ENCODE results near the gene COL11A2.
"Not testable (repeated sequence)": the region's sequence is repeated elsewhere in the genome, so short reads cannot be mapped to it uniquely, and the experiment has no call there.

COL11A2 gene

DNA sequence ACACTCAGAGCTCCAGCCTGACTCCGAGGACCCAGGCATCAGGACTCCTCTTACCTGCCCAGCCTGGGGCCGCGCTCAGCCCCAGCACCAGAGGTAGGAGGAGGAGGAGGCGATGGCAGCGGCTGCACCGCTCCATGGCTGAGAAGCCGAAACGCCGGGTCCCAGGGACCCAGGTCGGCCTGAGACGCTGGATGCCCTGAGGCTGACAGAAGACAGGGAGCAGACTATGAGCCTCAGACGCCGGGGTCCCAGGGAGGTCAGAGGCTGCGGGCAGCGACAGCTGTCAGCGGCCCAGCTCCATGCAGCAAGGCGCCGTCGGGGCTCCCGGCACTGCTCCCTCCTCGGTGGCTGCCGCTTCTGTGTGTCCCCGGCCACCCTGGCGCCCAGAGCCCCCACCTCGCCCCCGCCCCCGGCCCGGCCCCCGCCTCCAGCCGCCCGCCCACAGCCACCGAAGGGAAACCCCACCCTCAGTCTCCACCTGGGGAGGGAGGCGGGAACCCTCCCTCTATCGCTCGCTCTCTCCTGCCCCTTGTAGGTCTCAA is at the start of gene COL11A2:
Gene COL11A2 (minus strand): TSS at position 363 of the 542 bp plus-strand sequence. CDS start 227 bp downstream, at position 136.
- DNase-seq = no peak

DNA sequence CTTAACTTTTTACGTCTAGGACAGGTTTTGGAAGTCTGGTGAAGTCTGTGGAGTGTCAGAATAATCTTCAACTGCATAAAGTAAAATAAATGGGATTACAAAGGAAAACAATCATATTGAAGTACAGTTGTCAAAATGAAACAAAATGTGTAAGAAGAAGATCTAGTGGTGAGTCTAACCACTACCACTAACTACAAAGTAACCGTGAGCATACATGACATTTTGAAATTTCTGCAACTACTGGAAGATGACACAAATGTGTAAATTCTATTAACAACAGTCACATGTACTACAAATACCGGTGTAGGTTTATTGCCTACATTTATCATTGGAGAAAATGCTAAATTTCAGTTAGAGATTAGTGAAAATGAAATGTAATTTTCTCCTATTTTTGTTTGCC is 49.7 kb upstream of the COL11A2 start:
- DNase-seq = no peak

DNA sequence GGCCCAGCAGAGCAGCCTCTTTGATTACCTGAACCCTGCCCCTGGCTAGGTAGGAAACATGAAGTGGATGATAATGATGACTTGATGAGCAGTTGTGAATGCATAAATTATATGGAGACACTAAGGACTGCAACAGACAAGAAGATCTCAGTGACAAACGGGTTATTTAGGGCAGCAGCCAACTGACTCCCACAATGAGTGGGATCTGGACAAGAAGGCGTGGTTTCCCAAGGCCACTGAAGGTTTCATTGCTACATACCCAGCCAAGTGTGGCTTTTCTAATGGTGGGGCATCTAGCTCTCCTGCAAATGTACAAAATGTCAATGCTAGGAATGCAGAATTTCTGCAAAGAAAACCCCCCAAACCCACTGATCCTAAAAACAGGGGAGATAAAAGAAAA is 45.5 kb upstream of the COL11A2 start:
- DNase-seq = no peak

DNA sequence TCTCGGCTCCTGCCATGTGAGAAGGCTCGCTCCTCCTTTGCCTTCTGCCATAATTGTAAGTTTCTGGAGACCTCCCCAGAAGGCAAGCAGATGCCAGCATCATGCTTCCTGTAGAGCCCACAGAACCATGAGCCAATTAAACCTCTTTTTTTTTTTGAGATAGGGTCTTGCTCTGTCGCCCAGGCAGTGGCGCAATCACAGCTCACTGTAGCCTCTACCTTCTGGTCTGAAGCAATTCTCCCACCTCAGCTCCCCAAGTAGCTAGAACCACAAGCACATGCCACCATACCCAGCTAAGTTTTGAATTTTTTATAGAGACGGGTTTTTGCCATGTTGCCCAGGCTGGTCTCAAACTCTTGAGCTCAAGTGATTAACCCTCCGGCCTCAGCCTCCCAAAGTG is 44.6 kb upstream of the COL11A2 start:
- DNase-seq = no peak

DNA sequence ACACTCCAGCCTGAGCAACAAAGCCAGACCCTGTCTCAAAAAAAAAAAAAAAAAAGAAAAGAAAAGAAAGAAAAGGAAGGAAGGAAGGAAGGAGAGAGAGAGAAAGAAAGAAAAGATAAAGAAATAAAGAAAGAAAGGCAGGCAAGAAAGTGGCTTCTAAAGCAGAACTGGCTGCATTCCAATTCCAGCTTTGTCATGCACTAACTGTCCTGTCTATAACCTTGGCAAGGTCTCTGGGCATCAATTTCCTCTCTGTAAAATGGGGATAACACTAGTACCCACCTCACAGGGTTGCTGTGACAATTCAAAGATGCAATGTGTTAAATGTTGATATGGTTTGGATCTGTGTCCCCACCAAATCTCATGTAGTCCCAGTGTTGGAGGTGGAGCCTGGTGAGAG is 44.1 kb upstream of the COL11A2 start:
- DNase-seq = no peak

DNA sequence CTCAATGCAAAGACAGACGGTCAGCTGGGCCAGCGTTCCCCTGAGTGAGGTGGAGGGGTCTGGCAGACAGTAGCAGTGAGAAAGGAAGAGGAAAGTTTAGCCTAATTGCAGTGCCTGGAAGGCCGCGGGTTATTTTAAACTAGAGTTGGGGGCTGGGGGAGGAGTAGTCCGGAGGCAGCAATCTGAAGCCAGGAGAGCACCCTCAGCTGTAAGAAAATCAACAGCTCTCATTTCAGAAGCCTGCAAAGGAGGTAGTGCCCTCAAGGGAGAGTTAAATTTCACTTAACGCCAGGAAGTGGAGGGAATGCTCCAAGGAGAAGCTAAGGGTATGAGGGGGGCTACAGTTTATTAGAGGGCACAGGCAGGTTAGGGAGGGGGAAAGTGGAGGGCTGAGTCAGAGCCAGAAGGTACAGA is 43.0 kb upstream of the COL11A2 start:
- DNase-seq = no peak

DNA sequence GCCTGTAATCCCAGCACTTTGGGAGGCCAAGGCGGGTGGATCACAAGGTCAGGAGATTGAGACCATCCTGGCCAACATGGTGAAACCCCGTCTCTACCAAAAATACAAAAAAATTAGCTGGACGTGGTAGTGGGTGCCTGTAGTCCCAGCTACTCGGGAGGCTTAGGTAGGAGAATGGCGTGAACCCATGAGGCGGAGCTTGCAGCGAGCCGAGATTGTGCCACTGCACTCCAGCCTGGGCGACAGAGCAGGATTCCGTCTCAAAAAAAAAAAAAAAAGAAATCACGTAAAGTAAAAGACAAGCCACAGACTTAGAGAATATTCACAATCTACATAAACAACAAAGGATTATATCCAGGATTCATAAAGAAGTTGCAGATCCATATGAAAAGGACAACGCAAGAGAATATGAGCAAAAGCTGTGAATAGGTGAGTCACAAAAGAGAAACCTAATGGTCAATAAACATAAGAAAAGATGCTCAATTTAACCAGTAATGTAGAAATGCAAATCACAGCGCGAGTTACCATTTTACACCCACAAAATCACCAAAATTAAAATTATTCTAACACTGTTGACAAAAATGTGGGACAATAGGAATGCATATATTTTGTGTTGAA is 34.3 kb upstream of the COL11A2 start:
- DNase-seq = not testable (repeated sequence)

DNA sequence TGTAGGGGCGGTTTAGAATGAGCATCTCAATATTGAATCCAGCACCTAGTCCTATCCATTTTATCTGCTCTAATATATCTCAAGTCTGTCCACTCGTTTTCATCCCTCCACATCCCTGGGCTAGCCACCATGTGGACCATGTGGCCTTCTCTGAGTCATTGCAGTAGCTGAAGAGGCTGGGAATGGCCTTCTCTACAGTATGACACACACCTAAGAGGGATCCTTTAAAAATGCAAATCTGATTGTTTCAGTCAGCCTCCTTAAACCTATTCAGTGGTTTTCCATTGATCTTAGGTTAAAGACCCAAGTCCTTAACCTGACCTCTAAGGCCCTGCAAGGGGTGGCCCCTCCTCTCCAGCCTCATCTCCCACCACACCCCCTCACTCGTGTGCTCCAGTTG is 25.4 kb upstream of the COL11A2 start:
- DNase-seq = no peak

DNA sequence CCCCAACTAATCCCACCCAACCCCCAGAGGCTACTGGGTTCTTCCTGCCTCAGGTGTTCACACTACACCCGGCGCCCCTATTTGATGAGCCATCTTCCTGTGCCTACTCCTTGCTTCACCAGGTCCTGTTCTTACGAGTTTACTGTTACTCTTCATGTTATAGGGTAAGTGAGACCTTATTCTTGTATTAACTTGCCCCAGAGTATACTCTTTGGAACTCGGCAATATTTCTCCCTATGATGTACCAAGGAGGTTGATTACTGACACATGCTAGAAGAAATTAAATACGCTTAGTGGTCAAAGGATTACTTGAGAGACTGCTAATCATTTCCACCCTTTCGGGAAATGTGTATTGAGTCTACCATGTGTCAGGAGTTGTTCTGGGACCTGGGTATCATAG is 25.0 kb upstream of the COL11A2 start:
- DNase-seq = no peak

DNA sequence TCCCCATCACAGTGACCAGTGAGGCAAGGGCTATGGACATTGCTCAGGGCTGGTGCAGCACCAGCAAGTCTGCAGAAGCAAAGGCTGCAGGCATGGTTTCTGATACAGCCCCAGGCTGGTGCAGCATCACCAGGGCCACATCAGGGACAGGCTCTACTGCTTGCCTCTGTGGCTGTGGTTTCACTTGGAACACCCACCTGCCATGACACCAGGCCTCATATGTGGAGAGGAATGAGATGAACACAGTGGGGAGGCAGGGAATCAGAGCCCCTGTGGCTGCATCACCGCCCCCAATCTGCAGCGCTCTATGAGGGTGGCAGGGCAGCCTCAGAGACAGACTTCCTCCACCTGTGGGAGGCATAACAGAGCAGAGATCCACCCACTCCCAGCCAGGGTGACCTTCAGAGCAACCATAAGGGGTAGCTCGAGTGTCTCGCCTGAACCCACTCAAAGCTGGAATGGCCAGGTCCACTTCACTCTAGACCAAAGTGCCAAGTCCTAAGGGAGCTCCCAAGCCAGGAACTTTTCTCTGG is 23.9 kb upstream of the COL11A2 start:
- no peak for DNase-seq

DNA sequence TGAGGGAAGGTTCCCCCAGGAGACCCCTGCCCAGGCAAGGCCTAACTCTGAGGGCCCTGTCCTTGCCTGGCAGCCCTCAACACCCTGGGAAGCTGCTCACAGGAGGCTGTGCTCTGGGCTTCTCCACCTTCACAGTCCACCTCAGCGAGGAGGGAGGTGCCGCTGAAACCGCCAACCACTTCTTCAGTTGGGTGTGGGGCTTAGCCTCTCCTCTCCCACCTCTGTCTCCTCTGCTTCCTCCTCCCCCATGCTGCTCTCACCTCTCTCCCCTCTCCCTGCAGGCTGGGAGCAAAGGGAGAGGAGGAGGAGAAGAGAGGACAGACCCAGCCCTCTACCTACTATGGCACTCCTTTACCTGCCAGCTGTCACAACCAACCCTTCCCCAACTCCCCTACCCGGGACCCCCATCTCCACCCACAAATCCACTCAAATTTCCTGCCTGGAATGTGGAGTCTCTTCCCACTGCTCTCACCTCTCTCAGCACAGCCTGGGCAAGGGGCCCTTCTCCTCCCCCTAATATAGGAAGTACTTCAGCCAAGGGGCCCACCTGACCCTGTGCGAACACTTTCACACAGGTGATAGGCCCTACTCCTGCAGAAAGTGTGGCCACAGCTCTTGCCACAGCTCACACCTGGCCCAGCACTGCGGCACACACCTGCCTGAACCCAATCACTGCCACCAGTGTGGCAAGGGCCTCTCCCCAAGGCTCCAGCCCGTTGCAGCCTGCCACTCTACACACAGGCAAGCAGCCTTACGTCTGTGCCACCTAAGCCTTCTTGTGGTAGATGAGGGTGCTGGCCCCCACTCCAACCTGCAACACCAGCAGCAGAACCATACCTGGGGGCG is 23.2 kb upstream of the COL11A2 start:
- DNase-seq = no peak

DNA sequence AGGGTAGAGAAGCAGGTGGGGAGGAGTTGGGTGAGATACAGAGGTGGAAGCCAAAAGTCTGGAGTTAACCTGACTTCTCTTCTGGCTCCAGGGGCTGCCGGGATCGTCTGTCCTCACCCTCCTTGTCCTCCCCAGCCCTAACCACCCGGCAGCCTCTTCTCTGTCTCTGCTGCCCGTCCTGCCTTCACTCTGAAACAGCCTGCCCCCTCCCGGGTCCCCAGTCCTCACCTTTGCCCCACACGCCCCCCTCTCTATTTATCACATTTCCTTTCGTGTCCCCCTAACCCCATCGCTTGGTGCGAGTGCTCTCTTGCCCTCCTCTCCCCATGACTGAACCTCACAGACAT is 21.7 kb upstream of the COL11A2 start:
- no peak for DNase-seq

DNA sequence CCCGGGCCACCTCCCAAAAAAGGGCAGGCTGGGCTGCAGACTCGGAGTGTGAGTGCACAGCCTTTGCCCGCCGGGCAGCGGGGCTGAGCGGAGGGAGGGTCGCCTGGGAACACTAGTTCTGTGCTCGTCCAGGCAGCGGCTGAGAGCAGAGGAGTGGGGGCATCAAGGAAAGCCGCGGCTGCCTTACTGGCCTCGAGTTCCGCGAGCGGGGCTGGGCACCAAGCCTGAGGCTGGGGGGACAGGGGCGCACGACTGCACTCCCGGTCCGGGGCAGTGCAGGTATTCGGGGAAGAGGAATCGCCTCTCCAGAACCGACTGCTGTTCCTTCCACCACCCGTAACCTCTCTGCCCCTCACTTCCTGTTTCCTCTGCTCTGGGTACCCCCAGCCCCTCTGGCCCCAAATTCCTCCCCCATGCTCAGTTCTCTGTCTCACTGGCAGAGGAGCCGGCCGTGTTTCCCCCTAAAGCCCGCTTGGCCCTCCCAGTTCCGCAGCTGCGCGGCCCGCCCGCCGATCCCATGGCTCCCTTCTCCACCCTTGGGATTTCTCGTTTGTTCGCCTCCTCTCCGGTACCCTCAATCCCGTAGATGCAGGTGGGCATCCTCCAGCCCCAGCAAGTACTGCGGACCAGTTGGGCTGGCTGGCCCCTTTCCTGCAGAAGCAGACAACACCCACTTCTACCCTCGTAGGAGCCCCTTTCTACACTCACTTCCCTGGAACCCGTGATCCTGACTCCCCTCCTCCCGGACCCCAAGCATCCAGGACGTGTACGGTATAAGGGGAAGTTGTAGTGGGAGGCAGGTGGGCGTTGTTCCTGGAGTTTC is 21.1 kb upstream of the COL11A2 start:
- DNase-seq = no peak

DNA sequence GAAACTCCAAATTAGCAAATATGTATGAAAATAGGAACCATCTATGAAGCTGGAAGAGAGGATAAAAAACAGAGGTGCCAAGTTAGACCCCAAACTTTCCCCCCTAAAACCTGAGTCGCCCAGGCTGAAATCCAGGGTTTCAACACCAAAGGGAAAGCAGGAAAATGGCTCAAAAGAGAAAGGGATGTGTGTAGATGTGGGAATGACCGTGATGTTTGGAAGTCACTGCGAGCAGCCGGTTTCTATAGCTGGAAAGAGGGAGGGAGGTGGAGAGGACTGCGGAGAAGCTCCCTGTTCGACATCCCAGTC is 20.5 kb upstream of the COL11A2 start:
- no peak for DNase-seq

DNA sequence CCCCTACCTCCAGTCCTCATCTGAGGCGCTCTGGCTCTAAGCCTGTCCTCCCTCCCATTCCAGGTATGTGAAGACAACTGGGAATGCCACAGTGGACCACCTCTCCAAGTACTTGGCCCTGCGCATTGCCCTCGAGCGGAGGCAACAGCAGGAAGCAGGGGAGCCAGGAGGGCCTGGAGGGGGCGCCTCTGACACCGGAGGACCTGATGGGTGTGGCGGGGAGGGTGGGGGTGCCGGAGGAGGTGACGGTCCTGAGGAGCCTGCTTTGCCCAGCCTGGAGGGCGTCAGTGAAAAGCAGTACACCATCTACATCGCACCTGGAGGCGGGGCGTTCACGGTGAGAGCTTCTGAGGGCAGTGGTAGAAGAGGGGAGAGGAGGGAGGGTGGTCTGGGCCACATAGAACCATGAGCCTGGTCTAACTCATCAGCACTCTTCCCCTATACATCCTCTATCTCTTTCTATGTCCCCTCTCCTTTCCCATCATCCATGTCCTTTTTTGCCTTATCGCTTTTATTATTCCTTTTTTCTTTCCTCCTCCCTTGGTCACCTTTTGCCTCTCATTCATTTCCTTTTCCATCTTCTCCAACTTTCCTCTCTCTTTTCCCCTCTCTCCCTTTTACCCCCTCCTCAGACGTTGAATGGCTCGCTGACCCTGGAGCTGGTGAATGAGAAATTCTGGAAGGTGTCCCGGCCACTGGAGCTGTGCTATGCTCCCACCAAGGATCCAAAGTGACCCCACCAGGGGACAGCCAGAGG is 19.6 kb upstream of the COL11A2 start:
- DNase-seq = no peak

DNA sequence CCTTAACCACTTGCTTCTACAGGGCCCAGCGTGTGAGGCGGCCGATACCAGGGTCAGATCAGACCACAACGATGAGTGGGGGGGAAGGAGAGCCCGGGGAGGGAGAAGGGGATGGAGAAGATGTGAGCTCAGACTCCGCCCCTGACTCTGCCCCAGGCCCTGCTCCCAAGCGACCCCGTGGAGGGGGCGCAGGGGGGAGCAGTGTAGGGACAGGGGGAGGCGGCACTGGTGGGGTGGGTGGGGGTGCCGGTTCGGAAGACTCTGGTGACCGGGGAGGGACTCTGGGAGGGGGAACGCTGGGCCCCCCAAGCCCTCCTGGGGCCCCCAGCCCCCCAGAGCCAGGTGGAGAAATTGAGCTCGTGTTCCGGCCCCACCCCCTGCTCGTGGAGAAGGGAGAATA is 18.9 kb upstream of the COL11A2 start:
- DNase-seq = no peak

DNA sequence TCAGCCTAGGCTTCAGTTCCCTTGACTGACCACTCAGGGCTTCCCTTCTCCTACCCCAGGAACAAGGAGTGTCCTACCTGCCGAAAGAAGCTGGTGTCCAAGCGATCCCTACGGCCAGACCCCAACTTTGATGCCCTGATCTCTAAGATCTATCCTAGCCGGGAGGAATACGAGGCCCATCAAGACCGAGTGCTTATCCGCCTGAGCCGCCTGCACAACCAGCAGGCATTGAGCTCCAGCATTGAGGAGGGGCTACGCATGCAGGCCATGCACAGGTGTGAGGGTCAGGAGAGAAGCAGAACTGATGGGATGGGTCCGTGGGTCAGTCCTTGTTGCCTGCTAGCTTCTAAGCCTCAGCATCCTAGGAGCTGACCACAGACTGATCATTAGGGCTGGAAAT is 17.6 kb upstream of the COL11A2 start:
- no peak for DNase-seq

DNA sequence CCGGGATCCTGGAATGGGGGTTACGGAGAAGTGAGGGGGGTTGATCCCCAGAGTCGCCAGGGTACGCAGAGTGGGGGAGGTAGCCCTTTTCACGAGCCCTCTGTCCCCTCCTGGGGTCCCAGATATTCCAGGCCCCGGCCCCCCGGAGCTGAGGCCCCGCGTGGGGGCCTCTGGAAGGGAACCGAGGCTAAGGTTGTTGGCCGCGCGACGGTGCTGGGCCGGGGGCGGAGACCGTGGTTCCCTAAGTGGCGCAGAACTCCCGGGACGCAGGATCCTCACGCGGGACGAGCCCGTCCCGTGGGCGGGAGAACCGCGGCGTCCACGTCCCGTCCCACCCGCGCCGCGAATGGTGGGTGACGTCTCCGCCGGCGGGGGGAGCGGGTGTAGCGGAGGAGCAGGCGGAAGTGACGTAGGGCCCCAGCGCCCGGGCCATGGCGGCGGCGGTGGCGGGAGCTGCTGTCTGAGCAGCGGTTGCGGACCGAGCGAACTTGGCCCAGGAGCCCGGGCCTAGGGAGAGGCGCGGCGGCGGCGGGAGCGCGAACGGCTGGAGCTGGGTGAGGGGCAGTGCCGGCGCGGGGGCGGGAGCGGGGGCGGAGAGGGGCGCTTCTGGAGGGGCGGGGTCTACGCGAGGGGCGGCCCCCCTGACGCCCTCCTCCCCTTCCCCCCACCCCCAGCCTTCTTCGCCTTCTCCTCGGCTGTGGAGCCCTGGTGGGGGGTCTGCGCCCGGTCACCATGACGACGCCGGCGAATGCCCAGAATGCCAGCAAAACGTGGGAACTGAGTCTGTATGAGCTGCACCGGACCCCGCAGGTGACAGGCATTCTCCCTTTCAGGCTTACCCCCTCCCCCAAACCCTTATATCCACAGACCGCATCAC is 16.1 kb upstream of the COL11A2 start, which contains the start of gene RING1:
Gene RING1 (plus strand): TSS at position 410 of the 877 bp plus-strand sequence. CDS start 323 bp downstream, at position 733.
- DNase-seq = no peak

DNA sequence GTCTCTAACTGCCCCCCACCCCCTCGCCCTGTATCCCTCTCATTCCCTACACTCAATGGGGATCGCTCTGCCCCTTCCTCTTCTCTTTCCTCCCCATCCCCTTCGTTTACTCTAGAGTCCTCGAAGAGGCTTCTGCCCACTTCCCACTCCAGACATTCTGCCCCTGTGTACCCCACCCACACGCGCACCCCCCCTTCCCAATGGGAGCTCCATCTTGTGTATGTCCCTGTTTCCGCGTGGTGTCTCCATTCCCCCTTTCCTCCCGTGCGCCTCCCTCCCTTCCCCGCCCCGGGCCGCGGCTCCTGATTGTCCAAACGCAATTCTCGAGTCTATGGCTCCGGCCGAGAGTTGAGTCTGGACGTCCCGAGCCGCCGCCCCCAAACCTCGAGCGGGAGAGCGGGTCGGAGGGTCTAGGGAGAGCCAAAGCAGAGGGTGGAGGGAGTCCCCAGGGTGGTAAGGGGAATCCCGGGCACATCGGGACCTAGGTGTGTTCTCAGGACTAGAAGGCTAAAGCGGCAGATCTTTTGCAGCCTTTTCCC is 15.4 kb upstream of the COL11A2 start:
- DNase-seq = no peak

DNA sequence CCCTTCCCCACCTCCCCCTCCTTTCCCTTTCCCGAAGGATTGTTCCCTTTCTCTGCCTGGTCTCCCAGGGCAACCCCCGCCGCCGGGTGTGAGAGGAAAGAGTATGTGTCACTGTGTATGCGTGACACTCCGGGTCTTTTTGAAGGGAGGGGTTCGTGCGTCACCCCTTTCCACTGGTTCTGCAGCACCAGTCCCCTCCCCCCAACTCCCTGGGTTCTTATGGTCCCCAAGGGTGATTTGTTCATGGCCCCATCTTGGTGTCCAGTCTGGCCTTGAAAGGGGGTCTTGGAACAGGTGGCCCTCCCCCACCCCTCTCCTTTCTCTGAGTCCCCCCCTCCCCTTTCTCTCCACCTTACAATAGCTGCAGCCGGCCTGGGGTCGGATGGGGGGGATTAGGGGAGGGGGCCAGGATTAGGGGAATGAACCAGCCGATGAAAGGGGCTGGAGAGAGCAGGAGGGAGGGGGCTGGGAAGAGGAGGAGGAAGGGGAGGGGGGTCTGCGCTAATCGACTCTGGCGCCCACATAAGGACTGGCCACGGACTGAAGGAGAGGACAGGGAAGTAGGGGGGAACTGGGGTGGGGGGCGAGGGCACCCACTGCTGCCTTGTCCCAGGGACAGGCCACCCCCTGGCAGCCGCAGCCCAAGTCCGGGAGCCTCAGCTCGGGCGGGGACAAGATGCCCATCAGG is 14.7 kb upstream of the COL11A2 start:
- DNase-seq = no peak

Data from NCI-H2107 (cell line).